HepG2 (cell line): ENCODE measurements around the gene GRHPR. TPM values are rescaled to one million over a fixed set of nuclear protein-coding genes. Genes with fewer than 3 reads are reported as not detected.

Source experiments
- GATAD2A ChIP-seq: IDR thresholded peaks from 2 replicates; pipeline ENCODE4 v1.6.1; 2016
- HCFC1 ChIP-seq: fragments of 150-350 bp; IDR thresholded peaks from 2 replicates; pipeline ENCODE4 v1.6.1; 2014; ENCODE audit warnings: low read depth, low read length
- KDM5B ChIP-seq: sonication (generic); formaldehyde crosslinking; IDR thresholded peaks from 2 replicates; pipeline ENCODE4 v1.4.0; 2020; ENCODE audit warnings: missing genetic modification reagents, mild to moderate bottlenecking, borderline replicate concordance
- NPAS2 ChIP-seq: sonication (generic); formaldehyde crosslinking; IDR thresholded peaks from 2 replicates; pipeline ENCODE4 v1.8.0; 2022; ENCODE audit warnings: mild to moderate bottlenecking, missing genetic modification reagents, borderline replicate concordance
- POGK ChIP-seq: sonication (generic); formaldehyde crosslinking; conservative IDR thresholded peaks from 2 replicates; pipeline ENCODE4 v1.8.0; 2022; ENCODE audit warnings: mild to moderate bottlenecking, moderate library complexity, missing genetic modification reagents
- SOX6 ChIP-seq, 2 experiments: fragments of 450-650 bp in 1 of 2; sonication (generic) in 1 of 2; formaldehyde crosslinking in 1 of 2; IDR thresholded peaks; 2 replicates each; pipeline versions ENCODE4 v1.4.0 to v1.6.1; 2017 to 2020; ENCODE audit warnings: antibody characterized with exemption in 1 of 2, mild to moderate bottlenecking in 1 of 2, missing genetic modification reagents in 1 of 2
- SRY ChIP-seq: sonication (generic); formaldehyde crosslinking; IDR thresholded peaks from 2 replicates; pipeline ENCODE4 v1.8.0; 2022; ENCODE audit warnings: mild to moderate bottlenecking, missing genetic modification reagents
- SSRP1 ChIP-seq: IDR thresholded peaks from 2 replicates; pipeline ENCODE4 v1.6.1; 2016; ENCODE audit warnings: control low read depth
- TAF15 ChIP-seq: fragments of 200-400 bp; formaldehyde crosslinking; IDR thresholded peaks from one replicate; pipeline ENCODE4 v1.6.1; 2018; ENCODE audit warnings: mild to moderate bottlenecking, low read depth, low read length; ENCODE audit not compliant: poor library complexity, severe bottlenecking
- TCF7 ChIP-seq: sonication (generic); IDR thresholded peaks from 2 replicates; pipeline ENCODE4 v1.6.1; 2016; ENCODE audit warnings: antibody characterized with exemption, low read depth
- TCF7L2 ChIP-seq: IDR thresholded peaks from 2 replicates; pipeline ENCODE4 v1.6.1; 2011; ENCODE audit warnings: mild to moderate bottlenecking, low read depth, low read length, moderate library complexity
- UBTF ChIP-seq: sonication (generic); formaldehyde crosslinking; IDR thresholded peaks from 2 replicates; pipeline ENCODE4 v1.4.0; 2020; ENCODE audit warnings: mild to moderate bottlenecking, missing genetic modification reagents
- ZBTB33 ChIP-seq: sonication (generic); formaldehyde crosslinking; IDR thresholded peaks from 2 replicates; pipeline ENCODE4 v1.4.0; 2020; ENCODE audit warnings: missing genetic modification reagents
- ZIK1 ChIP-seq: sonication (generic); formaldehyde crosslinking; IDR thresholded peaks from 2 replicates; pipeline ENCODE4 v1.5.0; 2020; ENCODE audit warnings: mild to moderate bottlenecking, low read depth, missing genetic modification reagents, borderline replicate concordance
- ZNF10 ChIP-seq: sonication (generic); formaldehyde crosslinking; IDR thresholded peaks from 2 replicates; pipeline ENCODE4 v1.4.0; 2020; ENCODE audit warnings: mild to moderate bottlenecking, low read depth, missing genetic modification reagents, borderline replicate concordance
- ZNF274 ChIP-seq: sonication (generic); formaldehyde crosslinking; IDR thresholded peaks from 2 replicates; pipeline ENCODE4 v1.5.1; 2020; ENCODE audit warnings: mild to moderate bottlenecking, missing genetic modification reagents
- ZNF329 ChIP-seq: sonication (generic); formaldehyde crosslinking; IDR thresholded peaks from 2 replicates; pipeline ENCODE4 v1.9.0; 2021; ENCODE audit warnings: low read depth, mild to moderate bottlenecking, missing genetic modification reagents
- ZNF589 ChIP-seq: sonication (generic); formaldehyde crosslinking; conservative IDR thresholded peaks from 2 replicates; pipeline ENCODE4 v1.8.0; 2022; ENCODE audit warnings: mild to moderate bottlenecking, moderate library complexity, missing genetic modification reagents
- ZNF709 ChIP-seq: sonication (generic); formaldehyde crosslinking; IDR thresholded peaks from 2 replicates; pipeline ENCODE4 v1.5.0; 2020; ENCODE audit warnings: mild to moderate bottlenecking, missing genetic modification reagents
- ZNF781 ChIP-seq: sonication (generic); formaldehyde crosslinking; IDR thresholded peaks from 2 replicates; pipeline ENCODE4 v1.5.1; 2020; ENCODE audit warnings: borderline replicate concordance, mild to moderate bottlenecking, missing genetic modification reagents; ENCODE audit errors: not compliant biosample characterization
- polyA plus RNA-seq, 8 experiments: library from polyadenylated mRNA; depleted of rRNA in 3 of 8; stranded (reverse) in 7 of 8; unstranded in 1 of 8; fragments of >200 nt; fragmentation: Illumina TruSeq in 4 of 8; extraction: Trizol in 4 of 8; gene quantifications; 2 replicates each; pipeline versions ENCODE4 v1.2.1 to v1.2.3, GENCODE V29; 2011 to 2016; ENCODE audit warnings: low read depth in 4 of 8, missing spikeins in 1 of 8, mixed read lengths in 1 of 8; ENCODE audit not compliant: insufficient read depth in 1 of 8
- total RNA-seq, 5 experiments: library from RNA; depleted of rRNA; stranded (reverse); fragments of >200 nt; fragmentation: Illumina TruSeq; extraction: Trizol; gene quantifications; 2 replicates each; pipeline ENCODE4 v1.2.3, GENCODE V29; 2016; ENCODE audit warnings: low read depth in 1 of 5

GRHPR gene
- total and polyA plus RNA-seq, 2 of the 13 experiments (the other 11 are each of a cell fraction or from before 2014, with no cell fraction given), result 113 to 115 TPM

- TF ChIP-seq ZIK1, result no peak; the same call in 1 of the 2 replicates
- no peak for TF ChIP-seq ZNF10
- TF ChIP-seq ZNF329 (CRISPR knock-in tag), result no peak
- TF ChIP-seq POGK, result peak; percentile 63
- no peak for TF ChIP-seq SOX6 (IDR thresholded peaks at IDR 0.05)
- TF ChIP-seq SOX6 (CRISPR knock-in tag; IDR thresholded peaks at IDR 0.05), result peak; percentile 34; the same call in 1 of the 2 replicates
- TF ChIP-seq HCFC1, result no peak
- no peak for TF ChIP-seq NPAS2
- no peak for TF ChIP-seq ZNF589 (CRISPR knock-in tag)
- no peak for TF ChIP-seq SSRP1 (CRISPR knock-in tag)
- 0 out of 2 replicates have a peak, but pooled peaks have one; percentile 21 for TF ChIP-seq ZNF274 (CRISPR knock-in tag)
- no peak; the same call in 1 of the 2 replicates for TF ChIP-seq UBTF (CRISPR knock-in tag)
- peak; percentile 76 for TF ChIP-seq KDM5B (CRISPR knock-in tag)
- peak; percentile 63; the same call in 1 of the 2 replicates for TF ChIP-seq SRY (CRISPR knock-in tag)
- TF ChIP-seq TAF15, result no peak
- TF ChIP-seq ZNF709, result no peak
- no peak for TF ChIP-seq TCF7L2
- no peak for TF ChIP-seq TCF7
- TF ChIP-seq ZBTB33, result no peak
- TF ChIP-seq ZNF781, result peak; percentile 33
- TF ChIP-seq GATAD2A (CRISPR knock-in tag), result no peak
Observed at GRCh38 chr9:37485389-37486255, 63.1 kb downstream of the GRHPR start, which contains the start of gene POLR1E (continued).
